MG63 (cell line): ENCODE results near the gene CDKN1C. TPM values are rescaled to one million over a fixed set of nuclear protein-coding genes. Genes with fewer than 3 reads are reported as not detected.

Experiments used
- DNase-seq: peaks from one replicate; pipeline ENCODE4 v3.0.0-alpha.2; 2020
- H3K27me3 ChIP-seq: fragments of 250-450 bp; sonication (Bioruptor Pico); 2 replicates; pipeline ENCODE4 v1.5.1; 2020; ENCODE audit warnings: mild to moderate bottlenecking, moderate library complexity
- H3K36me3 ChIP-seq: fragments of 250-450 bp; sonication (Bioruptor Pico); 2 replicates; pipeline ENCODE4 v1.5.1; 2020; ENCODE audit warnings: mild to moderate bottlenecking, moderate library complexity
- H3K4me3 ChIP-seq: fragments of 250-450 bp; sonication (Bioruptor Pico); 2 replicates; pipeline ENCODE4 v1.5.1; 2020; ENCODE audit warnings: mild to moderate bottlenecking, moderate library complexity
- H3K9me3 ChIP-seq: fragments of 250-450 bp; sonication (Bioruptor Pico); 2 replicates; pipeline ENCODE4 v1.5.1; 2020; ENCODE audit warnings: mild to moderate bottlenecking, moderate library complexity
- total RNA-seq: library from RNA; depleted of rRNA; stranded (reverse); fragments of >200 nt; shearing (Covaris generic); gene quantifications from 2 replicates; pipeline ENCODE4 v1.2.3, GENCODE V29; 2014; ENCODE audit warnings: low replicate concordance; rRNA removed

The CDKN1C gene
- 0.56 TPM in 1 of 2 replicates, not detected in the other for total RNA-seq

DNA sequence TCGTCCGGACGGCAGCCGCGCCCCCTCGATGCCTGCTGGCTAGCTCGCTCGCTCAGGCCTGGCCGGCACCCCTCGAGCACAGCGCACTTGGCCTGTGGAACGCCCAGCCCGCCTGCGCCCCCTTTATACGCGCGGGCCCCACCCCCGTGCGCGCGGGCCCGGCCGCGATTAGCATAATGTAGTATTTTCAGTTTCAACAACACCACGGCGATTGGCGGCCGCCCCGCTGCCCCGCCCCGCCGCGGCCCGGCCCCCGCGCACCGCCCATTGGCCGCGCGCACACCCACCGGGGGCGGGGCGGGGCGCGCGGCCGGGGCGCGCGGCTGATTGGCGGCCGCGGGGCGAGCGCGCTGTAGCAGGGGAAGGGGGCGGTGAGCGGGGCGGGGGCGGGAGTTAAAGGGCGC, at the start of gene CDKN1C:
TSS of gene CDKN1C (minus strand) at position 98 of the 404 bp plus-strand sequence. CDS start 319 bp downstream, outside the sequence.
- Histone ChIP-seq H3K9me3 (no peaks in the 10 kb centered on the region), H3K27me3 (no peaks in the 10 kb centered on the region), H3K36me3 (no peaks in the 10 kb centered on the region), H3K4me3 (peak within 1 kb of the TSS; percentile 42)
- peak; percentile 55 for DNase-seq

DNA sequence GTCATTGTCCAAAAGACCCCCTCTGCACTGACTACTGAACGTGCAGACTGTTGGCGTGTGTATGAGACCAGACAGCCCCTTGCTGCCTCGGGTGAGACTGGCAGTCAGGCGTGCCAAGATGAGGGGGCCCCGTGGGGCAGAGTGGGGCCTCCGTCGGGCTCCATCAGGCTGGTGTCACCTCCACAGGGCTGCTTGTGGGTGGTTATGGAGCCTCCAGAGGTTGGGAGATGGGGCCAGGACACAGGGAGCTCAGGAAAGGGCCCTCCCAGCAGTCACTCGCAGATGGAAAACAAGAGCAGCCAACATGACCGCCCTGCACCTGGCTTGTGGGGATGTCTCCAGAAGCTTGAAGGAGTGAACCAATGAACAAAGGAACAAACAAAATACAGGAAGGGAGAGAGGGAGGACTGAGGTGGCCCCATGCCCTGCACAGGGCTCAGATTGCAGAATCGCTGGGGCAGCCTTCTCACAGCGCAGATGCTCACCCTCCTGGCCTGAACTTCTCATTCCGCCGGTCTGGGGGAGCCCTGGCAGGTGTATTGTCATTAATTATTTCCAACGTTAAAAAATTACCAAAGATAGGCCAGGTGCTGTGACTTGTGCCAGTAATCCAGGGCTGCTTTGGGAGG, 49.1 kb upstream of the CDKN1C start:
- Histone ChIP-seq H3K9me3 (no peaks in the 10 kb centered on the region), H3K36me3 (no peaks in the 10 kb centered on the region), H3K27me3 (no peaks in the 10 kb centered on the region), H3K4me3 (no peak overlapping the region)
- no peak for DNase-seq

DNA sequence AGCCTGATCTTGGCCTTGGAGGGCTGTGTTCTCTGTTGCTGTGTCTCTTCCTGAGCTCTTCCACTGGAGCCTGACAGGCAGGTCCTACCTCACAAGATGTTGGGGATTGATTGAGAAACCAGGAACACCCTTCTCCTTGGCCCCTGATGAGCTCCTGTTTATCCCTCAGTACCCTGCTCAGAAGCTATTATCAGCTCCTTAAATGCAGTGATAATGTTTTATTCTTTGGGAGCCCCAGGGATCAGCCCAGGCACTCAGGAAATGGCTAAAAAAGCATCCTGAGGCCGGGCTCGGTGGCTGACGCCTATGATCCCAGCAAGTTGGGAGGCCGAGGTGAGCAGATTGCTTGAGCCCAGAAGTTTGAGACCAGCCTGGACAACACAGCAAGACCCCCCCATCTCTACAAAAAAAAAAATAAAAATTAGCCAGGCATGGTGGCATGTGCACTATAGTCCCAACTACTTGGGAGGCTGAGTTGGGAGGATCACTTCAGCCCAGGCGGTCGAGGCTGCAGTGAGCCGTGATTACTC, 48.5 kb upstream of the CDKN1C start:
- no peaks in the 10 kb centered on the region for H3K9me3 ChIP-seq
- H3K4me3 ChIP-seq: no peak overlapping the region
- no peak for DNase-seq
- H3K27me3 ChIP-seq: no peaks in the 10 kb centered on the region
- no peaks in the 10 kb centered on the region for H3K36me3 ChIP-seq

DNA sequence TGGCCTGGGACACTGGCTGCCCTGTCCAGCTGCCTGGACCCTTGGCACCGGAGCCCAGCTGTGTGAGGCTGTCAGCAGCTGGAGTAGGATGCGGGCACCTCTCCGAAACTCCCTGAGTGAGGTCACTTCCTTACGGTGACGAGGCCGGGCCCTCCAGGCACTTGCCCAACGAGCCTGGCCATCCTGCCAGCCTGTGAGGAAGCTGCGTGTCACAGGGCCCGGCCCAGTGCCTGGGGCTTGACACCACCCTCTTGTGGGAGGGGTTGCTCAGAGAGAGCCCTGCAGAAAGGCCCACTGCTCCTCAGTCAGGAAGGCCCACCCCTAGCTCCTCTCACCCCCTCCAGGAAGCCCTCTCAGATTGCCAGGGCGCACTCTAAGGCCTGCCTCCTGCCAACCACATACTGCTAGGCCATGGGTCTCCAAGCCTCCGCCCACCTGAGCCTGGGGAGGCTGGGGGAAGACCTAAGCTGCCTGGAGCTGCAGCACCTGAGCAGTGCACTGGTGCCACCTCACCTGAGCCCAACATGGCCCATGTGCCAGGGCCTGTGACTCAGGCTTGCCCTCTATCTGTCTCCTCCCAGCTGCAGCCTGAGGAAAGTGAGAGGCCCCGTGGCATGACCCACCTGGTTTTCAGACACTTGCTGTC, 47.9 kb upstream of the CDKN1C start:
- H3K36me3 ChIP-seq: no peaks in the 10 kb centered on the region
- DNase-seq: peak; percentile 94
- no peaks in the 10 kb centered on the region for H3K27me3 ChIP-seq
- H3K9me3 ChIP-seq: no peaks in the 10 kb centered on the region
- no peak overlapping the region for H3K4me3 ChIP-seq

DNA sequence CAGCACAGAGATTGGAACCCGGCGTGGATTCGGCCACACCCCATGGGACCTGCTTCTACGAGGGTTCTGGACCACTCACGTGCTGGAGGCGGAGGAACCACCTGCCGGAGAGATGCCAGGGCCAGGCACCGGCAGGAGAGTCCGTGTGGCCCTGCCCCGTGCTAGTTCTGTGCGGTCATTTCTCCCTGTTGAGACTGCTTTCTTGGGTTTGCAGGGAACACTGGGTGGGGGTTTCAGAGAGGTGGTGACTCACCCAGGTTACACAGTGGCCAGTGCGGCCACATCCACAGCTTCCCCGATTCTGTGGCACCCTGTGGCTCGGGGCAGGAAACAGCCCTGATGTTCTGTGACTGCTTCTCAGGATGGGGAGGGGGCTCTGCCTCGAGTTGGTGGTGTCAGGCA, 47.3 kb upstream of the CDKN1C start:
- peaks cover under 1% of the 10 kb centered on the region; the same call in 1 of the 2 replicates for H3K36me3 ChIP-seq
- H3K27me3 ChIP-seq: no peaks in the 10 kb centered on the region
- no peak overlapping the region for H3K4me3 ChIP-seq
- no peaks in the 10 kb centered on the region for H3K9me3 ChIP-seq
- peak; percentile 63 for DNase-seq

DNA sequence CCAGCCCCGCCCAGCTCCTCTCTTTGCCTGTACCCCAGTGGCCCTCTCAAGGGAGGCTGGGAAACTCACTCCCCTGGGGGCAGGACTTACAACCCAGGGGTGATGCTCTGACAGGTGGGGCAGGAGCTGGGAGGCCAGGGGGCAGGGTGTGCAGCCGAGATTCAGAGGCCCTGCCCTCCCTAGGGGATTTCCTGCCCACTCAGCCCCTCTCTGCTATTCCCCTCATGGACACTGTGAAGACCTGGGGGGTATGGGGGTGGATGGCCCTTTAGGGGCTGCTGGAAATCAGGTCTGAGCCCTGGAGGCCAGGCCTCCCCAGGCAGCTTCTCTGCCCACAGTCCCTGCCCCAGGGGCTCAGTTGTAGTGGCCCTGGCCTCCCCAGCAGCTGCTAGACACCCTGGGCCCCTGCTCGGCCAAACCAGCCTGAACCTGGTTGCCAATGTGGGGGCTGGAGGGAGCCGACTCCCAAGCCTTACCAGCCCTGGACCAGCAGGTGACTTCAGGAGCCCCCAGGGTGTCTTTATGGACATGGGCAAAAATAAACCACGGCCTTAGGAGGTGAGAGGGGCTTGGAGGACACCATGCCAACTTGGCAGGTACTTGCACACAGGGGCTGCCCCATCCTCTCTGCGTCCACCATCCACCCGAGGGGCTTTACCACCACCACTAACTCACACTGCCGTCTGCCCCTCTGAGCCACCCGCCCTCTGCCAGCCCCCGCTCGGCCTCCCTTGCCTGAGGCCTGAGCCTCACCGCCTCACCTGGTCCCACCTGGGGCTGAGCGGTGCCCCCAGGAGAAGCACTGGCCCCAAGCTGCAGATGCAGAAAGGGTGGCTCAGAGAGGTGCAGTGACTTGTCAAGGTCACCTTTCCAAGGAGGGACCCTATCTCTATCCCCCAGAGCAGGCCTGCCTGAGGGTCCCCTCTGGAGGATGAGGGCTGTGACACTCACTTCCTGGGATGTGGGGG, 46.5 kb upstream of the CDKN1C start:
- H3K9me3 ChIP-seq: no peaks in the 10 kb centered on the region
- no peak for DNase-seq
- no peak overlapping the region for H3K4me3 ChIP-seq
- H3K36me3 ChIP-seq: peaks cover 3% of the 10 kb centered on the region; the same call in 1 of the 2 replicates
- no peaks in the 10 kb centered on the region for H3K27me3 ChIP-seq

DNA sequence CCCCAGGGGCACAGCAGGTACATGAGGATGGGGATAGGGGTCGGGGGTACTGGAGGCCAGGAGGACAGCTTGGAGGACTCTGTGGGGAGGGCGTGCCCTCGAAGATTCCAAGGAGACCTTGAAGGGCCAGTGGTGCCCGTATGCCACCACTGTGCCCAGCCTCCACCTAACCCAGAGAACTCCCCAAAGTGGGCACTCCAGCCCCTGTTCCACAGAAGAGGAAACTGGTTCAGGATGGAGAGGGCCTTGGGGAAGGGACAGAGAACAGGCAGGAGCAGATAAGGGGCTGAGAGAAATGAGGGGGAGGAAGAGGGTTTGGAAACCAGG, 45.8 kb upstream of the CDKN1C start:
- H3K27me3 ChIP-seq: no peaks in the 10 kb centered on the region
- H3K36me3 ChIP-seq: peaks cover 3% of the 10 kb centered on the region; the same call in 1 of the 2 replicates
- no peaks in the 10 kb centered on the region for H3K9me3 ChIP-seq
- H3K4me3 ChIP-seq: no peak overlapping the region
- DNase-seq: no peak

DNA sequence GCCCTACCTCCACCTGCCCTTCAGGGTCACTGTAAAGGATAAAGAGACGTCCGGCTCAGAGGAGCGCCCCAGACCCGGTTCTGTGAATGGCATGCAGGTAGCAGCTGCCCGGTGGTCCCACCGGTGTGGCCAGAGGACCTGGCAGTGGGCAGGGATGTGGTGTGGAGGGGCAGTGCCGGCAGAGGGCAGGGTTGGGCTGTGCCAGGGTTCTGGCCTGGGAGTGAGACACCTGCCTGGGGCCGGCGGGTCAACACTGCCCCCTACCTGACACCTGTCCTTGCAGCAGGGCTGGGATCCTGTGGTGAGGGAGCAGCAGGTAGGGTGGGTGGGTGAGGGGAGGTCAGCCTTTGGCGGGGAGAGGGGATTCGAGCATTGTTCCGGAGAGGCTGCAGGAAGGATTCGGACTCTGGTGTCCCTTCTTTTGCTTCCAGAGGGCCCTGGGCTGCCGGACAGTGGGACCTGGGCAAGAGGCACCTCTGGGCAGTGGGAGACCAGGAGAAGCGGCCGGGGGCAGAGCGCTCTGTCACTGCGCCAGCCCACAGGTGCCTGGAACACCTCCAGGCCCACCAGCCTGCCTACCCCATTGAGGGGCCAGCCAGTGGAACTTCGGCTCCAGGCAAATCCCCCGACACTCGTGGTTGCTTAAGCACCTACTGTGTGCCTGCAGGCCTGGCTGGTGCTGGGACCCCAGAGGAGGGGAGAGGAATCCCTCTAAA, 45.3 kb upstream of the CDKN1C start:
- H3K4me3 ChIP-seq: peak overlapping the region; percentile 70; the same call in 1 of the 2 replicates
- H3K36me3 ChIP-seq: peaks cover 3% of the 10 kb centered on the region; the same call in 1 of the 2 replicates
- DNase-seq: peak; percentile 56
- H3K27me3 ChIP-seq: no peaks in the 10 kb centered on the region
- no peaks in the 10 kb centered on the region for H3K9me3 ChIP-seq

DNA sequence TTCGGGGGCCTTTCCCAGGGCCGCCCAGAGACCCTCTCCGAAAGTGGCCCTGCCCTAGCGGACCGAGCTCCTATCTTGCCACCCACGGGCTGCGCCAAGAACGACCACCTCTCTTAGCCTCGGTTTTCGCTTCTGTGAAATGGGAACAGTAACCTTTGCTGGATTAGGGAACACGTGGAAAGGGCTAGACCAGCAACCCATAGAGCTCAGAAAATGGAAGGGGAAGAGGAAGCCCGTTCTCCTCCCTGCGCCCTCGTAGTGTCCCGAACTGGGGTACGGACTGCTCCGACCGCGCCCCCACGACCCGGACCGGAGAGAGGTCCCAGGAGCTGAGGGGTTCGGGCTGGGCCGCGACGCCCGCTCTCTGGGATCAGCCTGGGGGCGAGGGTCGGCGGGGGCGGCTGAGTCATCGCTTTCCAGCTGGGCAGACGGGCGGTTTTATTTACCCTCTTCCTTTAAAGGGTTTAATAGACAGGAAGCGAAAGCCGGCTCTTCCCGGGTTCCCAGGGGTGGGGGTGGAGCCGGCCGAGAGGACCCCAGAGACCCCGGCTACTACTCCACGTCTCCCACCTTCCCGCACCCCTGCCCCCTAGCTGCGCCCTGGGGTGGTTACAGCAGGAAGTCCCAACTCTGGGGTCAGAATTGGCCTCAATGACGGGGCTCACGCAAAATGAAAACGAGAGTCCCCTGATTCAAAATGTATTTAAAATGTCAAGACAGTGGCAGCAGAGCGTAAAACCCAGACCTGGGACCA, 44.6 kb upstream of the CDKN1C start:
- Histone ChIP-seq H3K27me3 (no peaks in the 10 kb centered on the region), H3K36me3 (peaks cover 3% of the 10 kb centered on the region; the same call in 1 of the 2 replicates), H3K4me3 (peak overlapping the region; percentile 70), H3K9me3 (no peaks in the 10 kb centered on the region)
- DNase-seq: peak; percentile 73

DNA sequence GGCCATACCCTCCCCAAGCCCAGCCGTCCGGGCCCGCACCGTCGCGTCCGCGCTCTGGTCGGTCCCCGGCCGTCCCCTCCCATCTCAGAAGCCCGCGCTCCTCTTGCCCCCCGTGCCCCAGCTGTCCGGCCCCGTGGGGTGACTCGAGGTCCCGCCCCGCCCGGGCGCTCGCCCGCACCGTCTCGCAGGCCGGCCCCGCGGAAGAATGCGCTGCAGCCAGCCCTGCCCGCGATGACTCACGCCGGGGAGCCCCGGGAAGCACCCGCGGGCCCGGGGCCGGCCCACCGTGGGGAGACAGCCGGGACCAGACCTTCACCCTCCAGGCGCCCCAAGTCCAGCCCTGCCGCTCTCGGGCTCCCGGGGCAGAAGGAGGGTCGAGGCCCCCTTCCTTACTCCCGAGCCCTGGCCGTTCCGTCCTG, 44.0 kb upstream of the CDKN1C start:
- peak; percentile 84 for DNase-seq
- peak overlapping the region; percentile 70 for H3K4me3 ChIP-seq
- peaks cover 3% of the 10 kb centered on the region; the same call in 1 of the 2 replicates for H3K36me3 ChIP-seq
- H3K9me3 ChIP-seq: no peaks in the 10 kb centered on the region
- H3K27me3 ChIP-seq: no peaks in the 10 kb centered on the region

DNA sequence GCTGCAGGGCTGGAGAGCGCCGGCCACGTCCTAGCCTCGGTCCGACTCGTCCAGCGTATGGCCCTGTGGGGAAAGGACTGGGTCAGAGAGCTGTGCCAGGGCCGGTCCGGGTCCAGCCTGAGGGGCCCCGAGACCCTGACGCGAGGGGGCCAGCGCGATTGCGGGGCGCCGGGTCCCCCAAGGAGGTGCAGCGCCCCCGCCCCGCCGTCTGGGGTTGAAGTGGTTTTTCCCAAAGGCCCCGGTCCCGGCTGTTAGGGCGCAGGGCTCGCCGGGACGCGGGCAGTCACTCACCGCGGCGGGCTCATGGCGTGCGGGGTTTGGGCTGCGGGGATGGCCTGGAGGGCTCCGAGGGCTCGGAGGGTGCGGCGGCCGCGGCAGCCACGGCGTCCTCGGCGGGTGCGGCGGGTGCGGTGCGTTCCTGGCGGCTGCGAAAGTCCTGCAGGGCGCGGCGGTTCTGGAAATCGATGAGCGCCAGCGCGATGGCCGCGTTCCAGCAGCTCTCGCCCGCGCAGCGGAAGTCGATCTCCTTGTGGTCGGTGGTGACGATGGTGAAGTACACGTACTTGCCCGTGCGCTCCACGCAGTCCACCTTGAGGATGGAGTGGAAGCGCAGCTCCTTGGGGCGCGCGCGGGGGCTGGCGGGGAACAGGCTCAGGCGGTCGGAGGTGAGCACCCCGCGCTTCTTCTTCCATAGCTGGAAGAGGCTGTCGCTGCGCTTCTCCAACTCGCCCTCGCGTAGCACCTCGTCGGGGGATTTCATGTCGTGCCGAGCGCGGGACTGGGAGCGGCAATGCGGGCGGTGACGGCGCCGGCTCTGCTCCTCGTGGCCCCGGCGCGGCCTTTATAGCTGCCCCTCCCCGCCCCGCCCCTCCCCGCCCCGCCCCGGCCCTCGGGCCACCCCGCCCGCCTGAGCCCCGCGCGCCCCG, 43.3 kb upstream of the CDKN1C start, which contains the start of gene PHLDA2:
TSS of gene PHLDA2 (minus strand) at position 816 of the 926 bp plus-strand sequence. CDS start at position 760, 56 bp downstream.
- DNase-seq: peak; percentile 73
- H3K27me3 ChIP-seq: no peaks in the 10 kb centered on the region
- peaks cover 3% of the 10 kb centered on the region; the same call in 1 of the 2 replicates for H3K36me3 ChIP-seq
- H3K9me3 ChIP-seq: no peaks in the 10 kb centered on the region
- H3K4me3 ChIP-seq: peak within 1 kb of the TSS; percentile 70

DNA sequence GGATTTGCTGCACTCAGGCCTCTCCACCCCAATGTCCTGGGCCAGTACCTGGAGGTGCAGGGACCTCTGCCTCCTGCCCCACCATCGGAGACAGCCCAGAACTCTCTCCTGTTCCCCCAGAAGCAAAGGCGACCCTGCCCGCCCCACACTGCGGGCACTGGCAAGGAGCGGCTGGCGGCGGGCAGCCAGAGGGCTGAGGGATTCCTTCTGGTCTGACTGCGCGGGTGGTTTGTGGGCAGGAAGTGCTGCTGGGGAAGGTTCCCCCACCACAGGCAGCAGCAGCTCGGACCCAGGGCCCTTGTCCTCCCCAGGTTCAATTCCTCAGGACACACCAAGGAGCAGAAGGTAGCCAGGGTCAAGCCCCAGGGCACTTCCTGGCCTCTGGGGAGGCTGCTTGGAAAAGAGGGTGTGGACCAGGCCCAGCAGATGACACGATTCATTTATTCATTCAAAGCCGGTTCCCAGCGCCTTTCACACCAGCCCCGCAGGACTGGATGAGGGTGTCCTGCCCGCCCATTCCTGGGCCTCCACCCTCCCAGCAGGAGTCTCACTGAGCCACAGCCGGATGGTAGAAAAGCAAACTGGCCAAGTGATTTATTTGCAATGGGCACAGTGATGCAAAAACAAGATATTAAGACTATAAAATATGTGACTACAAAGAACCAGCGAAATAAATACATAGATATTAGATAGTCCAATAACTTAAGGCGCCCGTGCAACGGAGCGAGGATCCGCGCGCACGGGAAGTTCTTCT, 42.5 kb upstream of the CDKN1C start:
- peaks cover 3% of the 10 kb centered on the region; the same call in 1 of the 2 replicates for H3K36me3 ChIP-seq
- H3K27me3 ChIP-seq: no peaks in the 10 kb centered on the region
- DNase-seq: peak; percentile 55
- H3K4me3 ChIP-seq: peak overlapping the region; percentile 70
- H3K9me3 ChIP-seq: no peaks in the 10 kb centered on the region

DNA sequence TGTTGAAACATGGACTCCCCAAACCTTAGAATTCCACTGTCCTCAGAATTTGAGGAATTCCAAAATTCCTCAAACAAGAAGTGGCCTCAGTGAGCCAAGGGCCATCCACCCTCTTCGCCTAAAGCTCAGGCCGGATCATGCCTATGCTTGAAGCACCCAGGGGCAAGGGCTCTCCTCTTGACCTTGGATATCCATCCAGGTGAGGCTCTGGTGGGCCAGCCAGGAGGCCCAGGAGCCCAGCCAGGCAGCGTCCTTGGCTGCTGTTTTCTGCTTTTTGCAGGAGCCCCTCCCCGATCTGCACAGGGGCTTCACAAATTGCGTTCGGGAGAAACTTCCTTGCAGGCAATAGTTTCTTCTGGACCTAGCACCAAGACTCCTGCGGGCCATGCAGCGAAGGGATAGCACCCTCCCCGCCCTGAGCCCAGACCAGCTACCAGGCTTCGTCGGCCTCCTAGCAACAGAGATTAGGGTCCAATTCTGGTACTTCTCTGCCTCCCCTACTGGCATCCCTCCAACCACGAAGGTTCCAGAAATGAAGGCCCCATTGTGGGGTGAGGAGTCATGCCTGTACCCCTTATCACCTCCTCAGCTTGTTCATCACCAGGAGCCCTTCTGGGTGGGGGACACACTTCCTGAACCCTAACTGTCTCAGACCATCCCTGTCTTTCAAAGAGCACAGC, 41.7 kb upstream of the CDKN1C start:
- Histone ChIP-seq H3K4me3 (peak overlapping the region; percentile 70), H3K27me3 (no peaks in the 10 kb centered on the region), H3K36me3 (peaks cover 3% of the 10 kb centered on the region; the same call in 1 of the 2 replicates), H3K9me3 (no peaks in the 10 kb centered on the region)
- no peak for DNase-seq
